GM04503 (cell line): Measurements from ENCODE around the gene LONP2.
"Not testable (repeated sequence)": the region's sequence is repeated elsewhere in the genome, so short reads cannot be mapped to it uniquely, and the experiment has no call there.

Experiments used
- DNase-seq: peaks from one replicate; pipeline ENCODE4 v3.0.0-alpha.2; 2012; ENCODE audit warnings: low read depth

The LONP2 gene

DNA sequence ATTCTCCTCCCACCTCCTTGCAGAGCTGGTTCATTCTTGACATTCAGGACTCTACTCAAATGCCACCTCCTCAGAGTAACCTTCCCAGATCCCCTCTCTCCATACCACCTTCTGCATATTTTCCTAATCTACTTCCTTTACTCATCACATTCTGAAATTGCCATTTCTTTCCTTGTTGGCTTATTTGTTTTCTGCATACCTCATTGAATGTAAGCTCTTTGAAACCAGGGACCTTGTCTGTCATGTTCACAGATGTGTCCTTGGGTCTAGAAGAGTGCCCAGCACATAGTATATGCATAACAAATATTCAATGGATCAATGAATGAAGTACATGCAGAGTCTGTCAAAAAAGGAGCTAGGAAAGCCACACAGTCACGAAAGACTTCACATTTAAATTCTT is 7.8 kb upstream of the LONP2 start:
- DNase-seq, result no peak

GRCh38 chr16:48240147-48240546 is 4.0 kb upstream of the LONP2 start:
- not testable (repeated sequence) for DNase-seq

DNA sequence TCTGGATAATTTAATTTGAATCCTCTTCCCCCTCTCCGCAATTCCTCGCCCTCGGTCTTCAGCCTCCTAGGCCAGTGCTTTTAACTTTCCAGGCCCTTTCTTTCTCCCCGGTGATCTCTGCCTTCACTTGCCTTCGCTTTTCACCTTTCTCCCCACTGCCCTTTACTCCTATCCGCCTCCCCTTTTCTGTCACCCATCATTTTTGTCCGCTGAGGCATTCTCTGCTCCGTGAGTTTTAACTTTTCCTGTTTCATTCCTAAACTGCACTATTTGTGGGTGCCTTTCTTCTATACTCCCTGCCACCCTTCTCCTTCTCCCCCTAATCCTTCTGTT is 729 bp downstream of the LONP2 start:
- no peak for DNase-seq

DNA sequence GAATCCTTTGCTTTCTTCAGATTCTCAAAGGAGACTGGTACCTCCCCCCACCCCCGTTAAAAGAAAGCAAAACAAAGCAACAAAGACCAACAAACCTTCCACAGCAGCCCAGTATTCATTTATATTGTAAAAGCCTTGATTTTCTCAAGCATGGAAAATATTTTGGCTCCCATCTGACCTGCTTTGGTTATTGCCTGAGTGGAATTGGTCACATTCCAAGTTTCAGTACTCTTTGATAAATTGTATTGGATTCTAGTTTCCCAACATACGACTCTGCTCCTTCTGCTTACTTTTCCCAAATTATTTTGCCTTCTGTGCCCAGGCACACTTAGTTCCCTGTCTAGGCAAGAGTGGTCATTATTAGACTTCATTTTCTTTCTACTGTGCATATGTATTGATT is 2.0 kb downstream of the LONP2 start:
- DNase-seq, result no peak

DNA sequence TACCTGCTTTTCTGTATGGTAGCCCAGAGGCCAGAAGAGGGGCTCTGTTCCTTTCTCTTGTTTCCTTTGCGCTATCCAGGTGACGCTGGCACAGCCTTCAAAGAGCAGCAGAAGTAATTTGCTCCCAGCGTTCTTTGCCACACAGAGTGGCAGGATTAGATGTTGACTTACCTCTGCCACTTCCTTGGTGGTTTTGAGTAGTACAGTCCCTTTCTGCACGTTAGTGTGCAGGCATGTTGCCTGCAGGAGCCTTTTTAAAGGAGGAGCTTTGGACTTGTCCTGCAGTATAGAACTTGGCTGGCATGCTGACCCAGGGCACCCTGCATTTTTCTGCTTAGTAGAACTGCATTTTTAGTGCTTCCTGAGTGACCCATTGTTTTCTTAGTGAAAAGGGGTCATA is 3.2 kb downstream of the LONP2 start, which contains the start of gene ABCC11:
Gene ABCC11, minus strand, starts transcription at position 229 of the 400 bp plus-strand sequence. CDS start 15,618 bp downstream, outside the sequence.
- no peak for DNase-seq

GRCh38 chr16:48250520-48251278 is 6.6 kb downstream of the LONP2 start:
- no peak for DNase-seq

- DNase-seq, result no peak
Observed at GRCh38 chr16:48252013-48252412, 7.9 kb downstream of the LONP2 start.

DNA sequence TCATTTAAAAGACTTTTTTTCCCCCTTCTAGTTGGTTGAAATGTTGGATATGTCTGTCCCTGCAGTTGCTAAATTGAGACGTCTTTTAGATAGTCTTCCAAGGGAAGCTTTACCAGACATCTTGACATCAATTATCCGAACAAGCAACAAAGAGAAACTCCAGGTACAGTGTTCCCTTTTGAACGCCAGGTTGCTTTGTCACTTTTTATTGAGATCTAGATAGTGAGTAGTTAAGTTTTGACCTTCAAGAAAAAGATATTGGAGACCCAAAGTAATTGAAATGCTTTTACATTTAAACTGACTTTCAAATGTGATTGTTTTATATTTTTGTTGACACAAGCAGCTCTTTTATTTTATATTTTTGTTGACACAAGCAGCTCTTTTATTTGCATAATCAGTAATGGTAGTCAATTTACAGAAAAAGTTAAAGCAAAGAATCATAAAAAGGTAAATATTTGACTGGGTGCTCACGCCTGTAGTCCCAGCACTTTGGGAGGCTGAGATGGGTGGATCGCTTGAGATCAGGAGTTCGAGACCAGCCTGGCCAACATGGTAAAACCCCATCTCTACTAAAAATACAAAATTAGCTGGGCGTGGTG is 12.6 kb downstream of the LONP2 start:
- no peak for DNase-seq

DNA sequence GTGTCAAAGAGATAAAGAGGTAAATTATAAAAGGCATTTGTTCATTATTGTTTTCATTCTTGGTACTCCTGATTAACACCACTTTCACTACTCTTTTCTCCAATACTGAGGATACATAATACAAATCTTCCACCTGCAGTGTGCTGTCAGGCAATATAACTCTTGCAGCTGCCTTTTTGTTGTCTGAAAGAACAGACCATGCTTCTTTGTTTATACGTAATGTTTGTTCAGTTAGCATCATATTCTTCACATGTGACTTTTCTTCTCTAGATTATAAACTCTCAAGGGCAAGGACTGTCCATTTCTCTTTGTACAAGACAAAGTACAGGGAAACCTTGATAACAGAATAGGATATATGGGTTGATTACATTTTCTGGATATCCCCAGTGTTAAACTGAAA is 17.5 kb downstream of the LONP2 start:
- DNase-seq, result no peak

- DNase-seq, result no peak
Observed at GRCh38 chr16:48262631-48263030, 18.5 kb downstream of the LONP2 start.

DNA sequence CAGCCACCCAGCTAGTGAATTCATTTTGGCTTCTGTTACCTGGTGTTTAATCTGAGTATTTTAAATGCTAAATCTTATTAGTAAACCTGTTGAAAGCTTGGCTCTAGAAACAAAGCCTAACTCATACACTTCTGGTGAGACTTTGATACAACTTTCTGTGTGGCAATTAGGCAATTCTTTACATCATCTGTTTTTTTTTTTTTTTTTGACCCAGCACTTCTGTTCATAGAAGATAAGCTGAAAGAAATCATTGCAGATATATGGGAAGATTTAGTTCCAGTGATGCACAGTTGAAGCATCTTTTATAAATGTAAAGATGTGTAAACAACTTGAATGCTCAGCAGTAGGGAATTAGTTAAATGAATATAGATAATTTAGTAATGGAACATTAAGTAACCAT is 24.9 kb downstream of the LONP2 start:
- no peak for DNase-seq

- no peak for DNase-seq
Observed at GRCh38 chr16:48271728-48272127, 27.6 kb downstream of the LONP2 start.

DNA sequence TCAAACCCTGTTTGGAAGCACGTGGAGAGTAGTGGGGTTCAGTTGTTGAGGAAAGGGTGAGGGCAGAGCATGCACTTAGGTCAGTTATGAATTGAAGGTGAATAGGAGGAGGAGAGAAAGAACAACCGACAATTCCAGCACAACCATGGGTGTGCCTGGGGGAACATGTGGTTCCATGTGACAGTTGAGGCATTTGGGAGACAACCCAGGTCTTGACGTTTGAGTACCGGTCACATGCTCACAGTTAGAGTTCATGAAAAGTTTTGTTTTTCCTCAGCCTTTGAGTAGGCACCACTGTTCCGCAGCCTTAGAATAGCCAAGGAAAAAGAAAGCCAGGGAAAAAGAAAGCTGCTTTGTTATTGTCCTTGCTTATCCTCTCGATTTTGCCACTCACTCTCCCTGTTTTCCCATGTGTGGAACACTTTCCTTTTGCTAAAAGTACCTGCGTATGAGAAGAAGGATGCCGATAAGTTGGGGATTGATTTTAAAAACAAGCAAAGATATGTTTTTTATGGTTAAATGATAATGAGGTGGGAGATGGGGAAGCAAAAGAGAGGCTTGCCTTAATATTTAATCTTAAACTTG is 28.8 kb downstream of the LONP2 start:
- DNase-seq, result no peak

DNA sequence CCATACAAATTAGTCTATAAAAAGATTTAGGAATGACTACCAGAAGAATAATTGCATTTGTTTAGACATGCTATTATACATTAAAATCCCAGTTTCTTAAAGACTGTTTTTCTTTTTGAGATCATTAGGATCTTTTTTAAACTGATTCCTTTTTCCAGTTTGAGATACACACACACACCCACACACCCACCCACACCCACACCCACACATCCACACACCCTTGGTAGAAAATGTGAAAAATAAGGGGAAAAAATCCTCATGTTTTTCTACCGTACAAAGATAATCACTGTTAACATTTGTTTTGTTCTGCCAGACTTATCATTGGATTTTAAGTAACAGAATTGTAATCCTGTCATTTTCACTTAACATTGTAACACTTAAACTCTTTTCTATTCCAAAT is 30.4 kb downstream of the LONP2 start:
- no peak for DNase-seq

DNA sequence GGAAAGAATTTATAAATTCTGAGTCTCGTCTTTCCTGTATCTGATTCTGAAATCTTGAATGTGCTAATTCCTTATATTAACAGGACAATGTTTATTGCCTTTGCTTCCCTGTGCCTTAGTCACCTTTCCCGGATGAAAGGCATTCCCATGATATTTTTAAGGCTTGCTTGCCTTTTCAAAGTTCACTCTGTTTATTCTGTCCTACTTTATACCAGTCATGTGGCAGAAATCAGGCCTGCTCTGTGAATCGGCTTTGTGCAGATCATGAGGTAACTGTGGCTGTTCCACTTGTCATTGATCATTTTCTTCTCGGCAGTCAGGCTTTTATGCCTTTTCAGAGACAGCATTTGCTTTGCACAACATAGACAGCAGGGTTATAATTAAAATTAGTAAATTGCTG is 32.0 kb downstream of the LONP2 start:
- DNase-seq, result no peak

- DNase-seq, result no peak
Observed at GRCh38 chr16:48277158-48277557, 33.1 kb downstream of the LONP2 start.

DNA sequence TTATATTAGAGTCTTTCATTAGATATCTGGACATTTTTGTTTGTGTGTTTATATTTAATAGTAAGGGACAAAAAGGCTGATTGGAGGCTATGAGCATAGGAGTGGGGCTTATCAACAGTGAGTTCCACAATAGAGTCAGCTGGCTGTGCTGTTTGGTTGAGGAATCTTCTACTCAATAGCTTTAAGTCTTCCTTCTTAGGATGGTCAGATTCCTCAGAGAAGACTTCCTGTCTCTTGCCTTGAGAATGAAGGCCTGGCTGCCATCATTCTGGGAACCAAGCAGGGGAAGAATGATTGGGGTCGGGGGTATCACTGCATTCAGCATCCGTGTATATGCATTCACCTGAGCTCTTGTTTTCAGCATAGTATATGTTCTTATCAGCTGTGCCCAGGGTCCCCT is 35.1 kb downstream of the LONP2 start:
- no peak for DNase-seq

DNA sequence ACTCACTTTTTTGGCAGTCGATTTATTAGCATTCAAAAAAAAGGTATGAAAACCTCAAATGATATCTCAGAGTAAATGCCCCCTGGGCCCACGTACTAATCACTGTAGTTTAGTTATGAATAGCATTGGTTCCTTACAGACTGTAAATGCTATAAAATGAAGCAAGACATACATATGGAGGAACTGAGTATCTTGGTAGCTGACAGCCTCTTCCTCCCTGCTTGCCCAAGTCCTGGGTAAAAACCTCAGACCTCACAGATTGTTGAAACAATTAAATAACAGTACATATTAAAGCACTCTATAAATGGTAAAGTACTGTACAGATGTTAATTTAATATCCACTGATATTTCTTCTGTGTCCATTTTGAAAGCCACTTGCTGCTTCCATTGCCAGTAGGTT is 36.4 kb downstream of the LONP2 start:
- DNase-seq, result no peak

GRCh38 chr16:48282636-48283263 is 38.6 kb downstream of the LONP2 start:
- no peak for DNase-seq

- no peak for DNase-seq
Observed at GRCh38 chr16:48284772-48285409, 40.8 kb downstream of the LONP2 start.

GRCh38 chr16:48287239-48287638 is 43.1 kb downstream of the LONP2 start:
- no peak for DNase-seq

DNA sequence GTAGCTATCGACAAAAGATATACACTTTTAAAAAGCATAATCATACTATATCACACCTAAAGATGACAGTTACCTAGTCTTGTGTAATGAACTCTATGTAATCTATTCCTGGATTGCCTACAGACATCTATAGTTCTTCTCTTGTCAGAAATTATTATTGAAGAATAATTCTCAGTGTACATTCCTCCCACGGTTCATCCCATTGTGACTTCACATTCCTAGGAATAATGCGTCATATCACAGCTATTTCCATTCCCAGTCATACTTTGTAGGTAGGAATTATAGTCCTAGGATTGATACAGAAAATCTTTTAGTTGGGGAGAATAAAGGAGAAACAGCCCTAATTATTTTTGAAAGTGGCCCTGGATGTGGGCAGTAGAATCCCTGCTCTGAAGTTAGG is 47.2 kb downstream of the LONP2 start:
- no peak for DNase-seq

- no peak for DNase-seq
Observed at GRCh38 chr16:48291754-48292153, 47.7 kb downstream of the LONP2 start.
